ENCODE measurements around the gene CDH13. TPM values are rescaled to one million over a fixed set of nuclear protein-coding genes. Genes with fewer than 3 reads are reported as not detected.

Gene CDH13
- total RNA-seq, 2 donors from 2014 or later: 2.4 to 6.3 TPM

DNA sequence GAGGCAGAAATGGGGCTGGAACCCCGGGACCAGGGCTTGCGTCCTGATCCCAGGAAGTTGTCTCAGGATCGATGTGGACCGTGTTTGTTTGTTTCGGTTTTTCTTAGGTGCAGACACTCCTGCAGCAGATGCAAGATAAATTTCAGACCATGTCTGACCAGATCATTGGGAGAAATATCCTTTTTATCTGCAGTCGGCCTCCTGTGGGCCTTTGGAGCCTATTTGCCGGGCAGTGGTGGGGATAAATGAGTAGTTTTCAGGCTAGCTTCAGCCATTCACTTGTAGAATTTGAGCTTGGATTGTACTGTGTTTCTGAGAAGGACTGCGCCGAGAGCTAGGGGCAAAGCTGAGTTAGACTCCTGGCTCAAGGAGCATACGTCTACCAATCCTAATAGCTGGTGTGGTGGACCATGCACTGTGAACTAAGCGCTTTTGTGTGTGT, 1181.8 kb downstream of the CDH13 start:
- Histone ChIP-seq H3K27ac (peak overlapping the region; percentile 86), H3K4me1 (peaks cover 4% of the 10 kb centered on the region), H3K27me3 (no peaks in the 10 kb centered on the region), H3K9me3 (no peaks in the 10 kb centered on the region), H3K4me3 (peak overlapping the region; percentile 98), H3K36me3 (no peaks in the 10 kb centered on the region), H3K9ac (ENCODE audit: low read depth in 2 of 2, low read length in 2 of 2) (peak overlapping the region; percentile 89 to 95)
- DNase-seq: no peak
- TF ChIP-seq, protein P1, sequence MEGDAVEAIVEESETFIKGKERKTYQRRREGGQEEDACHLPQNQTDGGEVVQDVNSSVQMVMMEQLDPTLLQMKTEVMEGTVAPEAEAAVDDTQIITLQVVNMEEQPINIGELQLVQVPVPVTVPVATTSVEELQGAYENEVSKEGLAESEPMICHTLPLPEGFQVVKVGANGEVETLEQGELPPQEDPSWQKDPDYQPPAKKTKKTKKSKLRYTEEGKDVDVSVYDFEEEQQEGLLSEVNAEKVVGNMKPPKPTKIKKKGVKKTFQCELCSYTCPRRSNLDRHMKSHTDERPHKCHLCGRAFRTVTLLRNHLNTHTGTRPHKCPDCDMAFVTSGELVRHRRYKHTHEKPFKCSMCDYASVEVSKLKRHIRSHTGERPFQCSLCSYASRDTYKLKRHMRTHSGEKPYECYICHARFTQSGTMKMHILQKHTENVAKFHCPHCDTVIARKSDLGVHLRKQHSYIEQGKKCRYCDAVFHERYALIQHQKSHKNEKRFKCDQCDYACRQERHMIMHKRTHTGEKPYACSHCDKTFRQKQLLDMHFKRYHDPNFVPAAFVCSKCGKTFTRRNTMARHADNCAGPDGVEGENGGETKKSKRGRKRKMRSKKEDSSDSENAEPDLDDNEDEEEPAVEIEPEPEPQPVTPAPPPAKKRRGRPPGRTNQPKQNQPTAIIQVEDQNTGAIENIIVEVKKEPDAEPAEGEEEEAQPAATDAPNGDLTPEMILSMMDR (IDR thresholded peaks at IDR 0.05): no peak
- intact Hi-C loops (cut with DNase I): no loop called here

DNA sequence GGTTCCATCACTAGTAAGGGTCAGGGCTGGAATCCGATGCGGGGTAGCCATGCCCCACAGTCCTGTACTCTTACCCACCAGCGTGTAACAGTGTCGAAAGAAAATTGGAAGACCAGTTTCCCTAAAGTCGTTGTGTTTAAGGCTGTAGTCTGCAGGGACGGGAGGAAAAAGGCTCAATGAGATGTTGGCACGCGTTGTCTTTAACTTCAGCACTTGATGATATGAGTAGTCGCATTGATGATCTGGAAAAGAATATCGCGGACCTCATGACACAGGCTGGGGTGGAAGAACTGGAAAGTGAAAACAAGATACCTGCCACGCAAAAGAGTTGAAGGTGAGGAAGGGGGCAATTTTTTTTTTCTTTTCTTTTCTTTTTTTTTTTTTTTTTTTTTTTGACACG, 1182.3 kb downstream of the CDH13 start:
- H3K4me1 ChIP-seq: peaks cover 4% of the 10 kb centered on the region
- H3K27ac ChIP-seq: no peak overlapping the region

DNA sequence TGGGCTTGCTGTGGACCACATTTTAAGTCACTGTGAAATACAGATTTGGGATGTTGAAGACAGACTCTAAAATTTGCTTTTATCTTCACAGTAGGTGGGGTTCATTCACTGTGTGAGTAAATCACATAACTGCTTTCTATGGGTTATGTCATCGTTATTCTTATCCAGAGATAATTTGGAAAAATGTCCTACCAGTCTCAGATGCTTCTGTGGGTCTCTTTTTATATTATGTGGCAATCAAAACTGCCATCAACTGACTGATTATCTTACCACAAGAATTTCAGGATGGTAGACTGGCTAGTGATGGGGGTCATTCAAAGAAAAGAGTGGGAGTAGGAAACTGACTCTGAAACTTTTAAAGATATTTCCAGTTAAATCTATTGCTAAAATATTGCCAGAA, 1184.1 kb downstream of the CDH13 start:
- intact Hi-C loops (cut with DNase I): no loop called here
- Histone ChIP-seq H3K27ac (no peak overlapping the region), H3K4me3 (no peak overlapping the region), H3K9me3 (no peaks in the 10 kb centered on the region), H3K36me3 (no peaks in the 10 kb centered on the region), H3K4me1 (peaks cover 4% of the 10 kb centered on the region), H3K27me3 (no peaks in the 10 kb centered on the region), H3K9ac (ENCODE audit: low read depth in 2 of 2, low read length in 2 of 2) (peak overlapping the region in 1 of 2 donors; percentile 12)
- DNase-seq: no peak
- TF ChIP-seq, protein P1 (IDR thresholded peaks at IDR 0.05): no peak

More for the DNA sequence above, 1182.3 kb downstream of the CDH13 start:
- peak overlapping the region; percentile 89 to 95 for H3K9ac ChIP-seq (ENCODE audit: low read depth in 2 of 2, low read length in 2 of 2)
- DNase-seq: no peak
- intact Hi-C loops (cut with DNase I): no loop called here
- no peaks in the 10 kb centered on the region for H3K27me3 ChIP-seq
- TF ChIP-seq, protein P1 (IDR thresholded peaks at IDR 0.05): no peak
- peak overlapping the region; percentile 98 for H3K4me3 ChIP-seq
- H3K36me3 ChIP-seq: no peaks in the 10 kb centered on the region
- H3K9me3 ChIP-seq: no peaks in the 10 kb centered on the region

DNA sequence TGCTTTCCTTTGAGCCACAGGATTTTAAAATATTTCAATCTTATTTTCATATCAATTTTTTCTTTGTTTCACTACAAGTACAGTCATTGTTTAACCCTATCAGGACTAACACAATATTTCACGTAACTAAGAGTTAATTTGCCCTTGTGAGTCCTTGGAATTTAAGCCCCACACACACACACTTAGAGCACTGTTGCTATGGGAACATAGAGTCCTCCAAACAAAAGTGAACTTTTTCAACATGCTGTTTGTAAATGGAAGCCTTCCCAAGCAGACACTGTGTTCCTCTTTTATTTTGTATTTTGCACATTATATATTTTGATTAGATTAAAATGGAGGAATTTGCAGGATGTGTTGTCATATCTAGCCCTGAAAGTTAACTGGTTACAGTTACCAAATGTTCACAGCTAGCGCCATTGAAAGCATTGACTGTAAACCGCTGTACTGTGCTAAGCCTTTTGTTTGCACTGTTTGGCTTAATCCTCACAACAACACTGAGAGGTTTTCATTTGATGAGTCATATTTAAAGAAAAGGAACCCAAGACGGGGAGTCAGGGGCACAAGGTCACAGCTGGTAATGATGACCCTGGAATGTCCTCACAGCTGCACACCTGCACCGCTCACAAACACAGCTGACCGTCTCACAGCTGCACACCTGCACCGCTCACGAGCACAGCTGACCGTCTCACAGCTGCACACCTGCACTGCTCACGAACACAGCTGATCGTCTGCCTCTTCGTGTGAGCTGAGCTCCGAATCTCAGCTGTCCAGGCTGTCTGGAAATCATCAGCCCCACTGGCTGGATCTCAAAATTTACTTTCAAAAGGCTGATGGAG, 1187.3 kb downstream of the CDH13 start:
- H3K9ac ChIP-seq (ENCODE audit: low read depth in 2 of 2, low read length in 2 of 2): no peak overlapping the region
- H3K27ac ChIP-seq: no peak overlapping the region
- no peak overlapping the region for H3K4me3 ChIP-seq
- DNase-seq: no peak
- H3K4me1 ChIP-seq: peaks cover under 1% of the 10 kb centered on the region
- TF ChIP-seq, protein P1 (IDR thresholded peaks at IDR 0.05): no peak
- no peaks in the 10 kb centered on the region for H3K36me3 ChIP-seq
- no peaks in the 10 kb centered on the region for H3K27me3 ChIP-seq
- intact Hi-C loops (cut with DNase I): no loop called here
- H3K9me3 ChIP-seq: no peaks in the 10 kb centered on the region

DNA sequence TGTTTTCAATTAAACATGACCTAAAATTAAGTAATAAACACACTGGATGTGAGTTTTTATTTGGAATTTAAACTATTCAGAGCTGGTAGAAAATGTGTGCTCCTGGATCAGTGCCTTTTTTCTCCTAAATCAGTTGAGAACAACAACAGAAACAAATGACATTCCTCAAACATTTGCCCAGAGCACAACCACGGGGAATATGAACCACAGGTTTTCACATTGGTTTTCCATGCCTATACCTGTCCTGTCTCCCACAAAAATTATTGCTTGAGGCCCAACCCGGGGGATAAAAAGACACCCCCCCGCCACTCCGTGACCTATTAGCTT, 1187.9 kb downstream of the CDH13 start:
- no peak for DNase-seq
- intact Hi-C loops (cut with DNase I): no loop called here
- Histone ChIP-seq H3K9ac (ENCODE audit: low read depth in 2 of 2, low read length in 2 of 2) (no peak overlapping the region), H3K4me1 (no peaks in the 10 kb centered on the region), H3K9me3 (no peaks in the 10 kb centered on the region), H3K27ac (no peak overlapping the region), H3K36me3 (no peaks in the 10 kb centered on the region), H3K27me3 (no peaks in the 10 kb centered on the region), H3K4me3 (no peak overlapping the region)
- TF ChIP-seq, protein P1 (IDR thresholded peaks at IDR 0.05): no peak
